ENCODE results near the gene TMEM212. TPM values are rescaled to one million over a fixed set of nuclear protein-coding genes. Genes with fewer than 3 reads are reported as not detected.

Gene TMEM212
- total and polyA plus RNA-seq, 2 of the 13 experiments (the other 11 are each of a cell fraction or from before 2014, with no cell fraction given), result not detected

DNA sequence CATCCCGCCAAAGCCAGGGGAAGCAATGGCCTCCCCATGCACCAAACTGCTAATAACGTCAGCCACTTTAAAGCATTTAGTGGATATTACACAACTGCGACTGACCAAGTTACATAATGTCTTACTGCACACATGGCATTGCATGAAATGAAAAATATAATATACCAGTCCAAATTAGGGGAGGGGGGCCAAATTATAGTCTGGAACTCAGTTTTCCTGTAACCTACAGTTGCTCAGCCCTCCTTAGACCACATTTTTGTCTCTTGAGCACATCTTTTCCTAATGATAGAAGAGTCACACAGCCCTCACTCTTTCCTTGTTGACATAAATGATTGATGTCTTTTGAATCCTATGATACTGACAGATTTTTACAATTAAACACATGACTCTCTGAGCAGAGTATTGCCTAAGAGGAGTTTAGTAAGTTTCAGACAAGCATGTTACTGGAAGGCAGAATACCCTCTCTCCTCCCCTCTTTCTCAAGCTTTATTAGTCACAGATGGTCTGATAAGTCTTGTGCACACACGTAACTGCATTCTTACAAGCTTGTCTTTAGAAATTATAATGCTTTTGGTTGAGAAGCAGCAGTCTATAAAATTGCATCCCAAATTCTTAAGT, 31.7 kb upstream of the TMEM212 start (continued):
- TF ChIP-seq AGO2 (optimal IDR thresholded peaks at IDR 0.05; ENCODE audit: low read depth, low read length) (no peak), SATB2 (CRISPR knock-in tag; IDR thresholded peaks at IDR 0.05) (no peak), CREM (IDR thresholded peaks at IDR 0.05) (peak; percentile 11; the same call in 1 of the 2 replicates), CREM (CRISPR knock-in tag; IDR thresholded peaks at IDR 0.05) (no peak), ZBTB1 (CRISPR knock-in tag; IDR thresholded peaks at IDR 0.05; ENCODE audit: borderline replicate concordance) (no peak), MTA3 (CRISPR knock-in tag; IDR thresholded peaks at IDR 0.05) (no peak), ZBTB25 (CRISPR knock-in tag; IDR thresholded peaks at IDR 0.05) (no peak), ZSCAN29 (CRISPR knock-in tag; conservative IDR thresholded peaks at IDR 0.05) (no peak), GATA4 (IDR thresholded peaks at IDR 0.05; ENCODE audit: borderline replicate concordance, low read depth) (no peak), NR2F6 (IDR thresholded peaks at IDR 0.05) (no peak), NR2F6 (CRISPR knock-in tag; IDR thresholded peaks at IDR 0.05) (no peak), RORA (CRISPR knock-in tag; IDR thresholded peaks at IDR 0.05) (no peak), ZNF451 (CRISPR knock-in tag; IDR thresholded peaks at IDR 0.05) (no peak), NFKBIZ (CRISPR knock-in tag; IDR thresholded peaks at IDR 0.05) (no peak), ZC3H4 (CRISPR knock-in tag; IDR thresholded peaks at IDR 0.05; ENCODE audit: borderline replicate concordance) (peak; percentile 68; the same call in 1 of the 2 replicates), GMEB2 (CRISPR knock-in tag; IDR thresholded peaks at IDR 0.05; ENCODE audit: low read depth) (no peak), CEBPB (IDR thresholded peaks at IDR 0.05; ENCODE audit: borderline replicate concordance, low read depth, low read length) (peak; percentile 73), MEIS2 (CRISPR knock-in tag; IDR thresholded peaks at IDR 0.05) (0 out of 2 replicates have a peak, but pooled peaks have one; percentile 6), GTF2F1 (IDR thresholded peaks at IDR 0.05; ENCODE audit: low read length) (no peak), MBNL3 (CRISPR knock-in tag; conservative IDR thresholded peaks at IDR 0.05) (no peak), ASH2L (IDR thresholded peaks at IDR 0.05; ENCODE audit: insufficient read length, low read depth, low read length) (no peak)
- TF ChIP-seq, protein P1, sequence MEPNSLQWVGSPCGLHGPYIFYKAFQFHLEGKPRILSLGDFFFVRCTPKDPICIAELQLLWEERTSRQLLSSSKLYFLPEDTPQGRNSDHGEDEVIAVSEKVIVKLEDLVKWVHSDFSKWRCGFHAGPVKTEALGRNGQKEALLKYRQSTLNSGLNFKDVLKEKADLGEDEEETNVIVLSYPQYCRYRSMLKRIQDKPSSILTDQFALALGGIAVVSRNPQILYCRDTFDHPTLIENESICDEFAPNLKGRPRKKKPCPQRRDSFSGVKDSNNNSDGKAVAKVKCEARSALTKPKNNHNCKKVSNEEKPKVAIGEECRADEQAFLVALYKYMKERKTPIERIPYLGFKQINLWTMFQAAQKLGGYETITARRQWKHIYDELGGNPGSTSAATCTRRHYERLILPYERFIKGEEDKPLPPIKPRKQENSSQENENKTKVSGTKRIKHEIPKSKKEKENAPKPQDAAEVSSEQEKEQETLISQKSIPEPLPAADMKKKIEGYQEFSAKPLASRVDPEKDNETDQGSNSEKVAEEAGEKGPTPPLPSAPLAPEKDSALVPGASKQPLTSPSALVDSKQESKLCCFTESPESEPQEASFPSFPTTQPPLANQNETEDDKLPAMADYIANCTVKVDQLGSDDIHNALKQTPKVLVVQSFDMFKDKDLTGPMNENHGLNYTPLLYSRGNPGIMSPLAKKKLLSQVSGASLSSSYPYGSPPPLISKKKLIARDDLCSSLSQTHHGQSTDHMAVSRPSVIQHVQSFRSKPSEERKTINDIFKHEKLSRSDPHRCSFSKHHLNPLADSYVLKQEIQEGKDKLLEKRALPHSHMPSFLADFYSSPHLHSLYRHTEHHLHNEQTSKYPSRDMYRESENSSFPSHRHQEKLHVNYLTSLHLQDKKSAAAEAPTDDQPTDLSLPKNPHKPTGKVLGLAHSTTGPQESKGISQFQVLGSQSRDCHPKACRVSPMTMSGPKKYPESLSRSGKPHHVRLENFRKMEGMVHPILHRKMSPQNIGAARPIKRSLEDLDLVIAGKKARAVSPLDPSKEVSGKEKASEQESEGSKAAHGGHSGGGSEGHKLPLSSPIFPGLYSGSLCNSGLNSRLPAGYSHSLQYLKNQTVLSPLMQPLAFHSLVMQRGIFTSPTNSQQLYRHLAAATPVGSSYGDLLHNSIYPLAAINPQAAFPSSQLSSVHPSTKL (CRISPR knock-in tag; IDR thresholded peaks at IDR 0.05), result peak; percentile 20
- TF ChIP-seq, protein P2, sequence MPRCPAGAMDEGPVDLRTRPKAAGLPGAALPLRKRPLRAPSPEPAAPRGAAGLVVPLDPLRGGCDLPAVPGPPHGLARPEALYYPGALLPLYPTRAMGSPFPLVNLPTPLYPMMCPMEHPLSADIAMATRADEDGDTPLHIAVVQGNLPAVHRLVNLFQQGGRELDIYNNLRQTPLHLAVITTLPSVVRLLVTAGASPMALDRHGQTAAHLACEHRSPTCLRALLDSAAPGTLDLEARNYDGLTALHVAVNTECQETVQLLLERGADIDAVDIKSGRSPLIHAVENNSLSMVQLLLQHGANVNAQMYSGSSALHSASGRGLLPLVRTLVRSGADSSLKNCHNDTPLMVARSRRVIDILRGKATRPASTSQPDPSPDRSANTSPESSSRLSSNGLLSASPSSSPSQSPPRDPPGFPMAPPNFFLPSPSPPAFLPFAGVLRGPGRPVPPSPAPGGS (CRISPR knock-in tag; IDR thresholded peaks at IDR 0.05), result no peak
- TF ChIP-seq, protein P3, sequence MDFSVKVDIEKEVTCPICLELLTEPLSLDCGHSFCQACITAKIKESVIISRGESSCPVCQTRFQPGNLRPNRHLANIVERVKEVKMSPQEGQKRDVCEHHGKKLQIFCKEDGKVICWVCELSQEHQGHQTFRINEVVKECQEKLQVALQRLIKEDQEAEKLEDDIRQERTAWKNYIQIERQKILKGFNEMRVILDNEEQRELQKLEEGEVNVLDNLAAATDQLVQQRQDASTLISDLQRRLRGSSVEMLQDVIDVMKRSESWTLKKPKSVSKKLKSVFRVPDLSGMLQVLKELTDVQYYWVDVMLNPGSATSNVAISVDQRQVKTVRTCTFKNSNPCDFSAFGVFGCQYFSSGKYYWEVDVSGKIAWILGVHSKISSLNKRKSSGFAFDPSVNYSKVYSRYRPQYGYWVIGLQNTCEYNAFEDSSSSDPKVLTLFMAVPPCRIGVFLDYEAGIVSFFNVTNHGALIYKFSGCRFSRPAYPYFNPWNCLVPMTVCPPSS (IDR thresholded peaks at IDR 0.05), result no peak

Measured in HepG2 (cell line).